ENCODE measurements around the gene ANAPC16.
"Not testable (repeated sequence)": the region's sequence is repeated elsewhere in the genome, so short reads cannot be mapped to it uniquely, and the experiment has no call there.

The ANAPC16 gene

DNA sequence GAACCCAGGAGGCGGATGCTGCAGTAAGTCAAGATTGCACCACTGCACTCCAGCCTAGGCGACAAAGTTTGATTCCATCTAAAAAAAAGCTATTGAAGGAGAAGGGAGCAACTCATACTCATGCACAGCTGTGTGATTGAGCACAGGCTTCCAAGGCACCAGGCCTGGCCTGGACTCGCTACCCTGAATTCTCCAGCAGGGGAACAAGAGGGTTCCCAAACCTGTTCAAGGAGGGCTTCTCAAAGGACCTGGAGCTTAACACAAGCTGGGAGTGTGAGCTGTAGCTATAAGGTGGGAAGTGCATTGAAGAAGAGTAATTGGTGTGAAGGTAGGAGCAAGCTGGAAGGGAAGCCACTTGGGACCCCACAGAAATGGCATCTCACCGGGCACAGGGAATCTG, 42.8 kb downstream of the ANAPC16 start:
- DNase-seq (ENCODE audit: low read depth) = no peak
- no peak overlapping the region for H3K4me3 ChIP-seq (ENCODE audit: low read depth, low read length)

DNA sequence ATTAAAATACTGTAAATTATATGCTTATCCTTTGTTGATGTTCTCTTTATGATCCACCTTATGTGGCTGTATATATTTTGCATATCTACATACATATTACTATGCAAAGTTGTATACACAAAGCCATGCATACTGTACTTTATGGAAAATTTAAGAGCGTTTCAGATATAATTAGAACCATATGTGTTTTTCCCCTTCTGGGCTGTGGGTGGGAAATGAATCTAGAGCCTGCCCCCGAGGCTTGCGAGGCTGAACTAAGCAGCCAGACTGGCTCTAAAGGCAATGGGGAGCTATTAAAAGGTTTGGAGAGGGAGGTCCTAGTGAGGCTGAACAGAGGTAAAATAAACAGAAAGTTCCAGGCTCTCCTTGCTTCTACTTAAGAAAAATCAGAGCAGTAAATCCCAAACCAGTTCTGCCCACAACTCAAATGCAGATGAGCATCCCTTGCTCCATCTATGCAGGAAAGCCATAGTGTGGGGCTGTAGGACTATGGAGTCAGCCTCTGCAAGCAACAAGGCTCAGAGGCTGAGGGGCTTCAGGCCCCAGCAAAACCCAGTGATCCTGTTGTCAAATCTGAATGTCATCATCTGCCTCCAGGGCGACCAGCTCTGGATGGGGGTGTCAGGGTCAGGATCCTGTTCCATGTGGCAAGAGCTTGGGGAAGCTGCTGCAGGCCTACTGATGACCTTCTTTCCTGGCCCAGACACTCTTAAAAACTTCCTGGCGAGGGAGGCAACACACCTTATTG, 43.9 kb downstream of the ANAPC16 start:
- peak; percentile 78 for DNase-seq (ENCODE audit: low read depth)
- H3K4me3 ChIP-seq (ENCODE audit: low read depth, low read length) = no peak overlapping the region

DNA sequence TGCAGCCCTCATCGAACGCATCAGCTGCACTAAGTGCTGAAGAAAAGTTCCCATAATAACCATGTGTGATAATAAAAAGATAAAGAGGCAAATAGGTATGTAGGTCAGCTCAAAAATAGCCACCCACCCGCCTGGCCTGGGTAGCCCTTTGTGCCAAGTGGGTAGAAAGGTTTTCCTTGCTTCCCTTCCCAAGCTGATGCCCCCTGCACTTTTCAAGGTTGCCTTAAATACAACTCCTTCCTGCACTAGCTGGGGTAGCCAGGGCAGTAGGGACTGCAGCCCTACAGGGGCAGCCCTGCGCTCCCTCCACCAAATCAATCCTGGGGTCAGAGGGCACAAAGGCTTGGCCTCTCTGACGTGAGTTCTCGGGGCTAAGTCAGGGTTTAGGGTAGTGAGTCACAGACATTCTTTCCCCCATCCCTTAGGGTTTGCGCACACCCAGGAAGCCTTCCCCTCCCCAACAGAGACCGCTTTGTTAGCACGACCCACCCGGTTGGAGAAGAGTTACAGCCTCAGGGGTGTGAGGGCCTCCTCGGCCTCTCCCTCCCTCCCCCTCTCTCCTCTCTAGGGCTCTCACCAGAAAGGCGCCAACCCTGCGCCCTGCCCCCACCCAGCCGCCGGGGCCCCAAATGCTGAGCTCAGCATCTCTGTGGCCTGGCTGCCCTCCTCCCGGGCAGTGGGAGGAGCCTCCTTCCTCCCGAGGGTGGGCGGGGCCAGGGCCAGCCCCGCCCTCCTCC, 44.6 kb downstream of the ANAPC16 start:
- DNase-seq (ENCODE audit: low read depth) = peak; percentile 69
- peak overlapping the region; percentile 35 for H3K4me3 ChIP-seq (ENCODE audit: low read depth, low read length)

DNA sequence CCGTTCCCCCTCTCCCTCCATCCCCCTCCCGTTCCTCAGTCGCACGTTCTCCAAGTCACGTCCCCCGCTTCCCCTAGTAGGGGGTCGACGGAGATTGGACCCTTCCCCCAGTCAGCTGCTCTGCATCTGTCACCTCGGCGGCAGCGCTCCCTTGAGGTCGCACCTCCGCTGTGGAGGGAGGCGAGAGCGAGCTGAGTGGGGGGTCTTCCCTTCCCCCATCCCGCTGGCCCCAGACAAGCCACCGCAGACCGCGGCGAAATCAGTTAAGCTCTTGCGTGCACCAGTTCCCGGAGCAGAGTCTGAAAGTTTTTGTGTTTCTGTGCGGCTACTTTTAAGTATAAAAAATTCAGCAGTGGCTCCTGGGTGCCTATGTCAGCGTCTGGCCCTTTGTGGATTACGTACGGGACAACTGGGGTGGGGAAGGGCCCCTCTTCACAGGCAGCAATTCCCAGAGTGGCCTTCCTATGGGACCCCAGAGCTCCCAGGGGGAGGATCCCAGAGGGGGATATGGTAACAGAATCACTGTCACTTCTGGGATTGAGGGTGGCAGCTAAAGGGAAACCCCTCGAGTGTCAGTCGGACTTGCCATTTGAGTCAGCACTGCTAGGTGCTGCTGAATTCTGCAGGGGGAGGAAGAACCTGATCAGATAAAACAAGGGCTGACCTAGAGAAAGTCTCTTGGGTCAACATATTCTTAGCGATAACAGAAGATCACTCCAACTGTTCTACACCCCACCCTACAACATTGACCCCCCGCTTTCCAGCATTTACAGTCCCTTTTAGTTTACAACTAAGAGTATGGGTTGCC, 45.4 kb downstream of the ANAPC16 start:
- peak overlapping the region; percentile 35 for H3K4me3 ChIP-seq (ENCODE audit: low read depth, low read length)
- no peak for DNase-seq (ENCODE audit: low read depth)

DNA sequence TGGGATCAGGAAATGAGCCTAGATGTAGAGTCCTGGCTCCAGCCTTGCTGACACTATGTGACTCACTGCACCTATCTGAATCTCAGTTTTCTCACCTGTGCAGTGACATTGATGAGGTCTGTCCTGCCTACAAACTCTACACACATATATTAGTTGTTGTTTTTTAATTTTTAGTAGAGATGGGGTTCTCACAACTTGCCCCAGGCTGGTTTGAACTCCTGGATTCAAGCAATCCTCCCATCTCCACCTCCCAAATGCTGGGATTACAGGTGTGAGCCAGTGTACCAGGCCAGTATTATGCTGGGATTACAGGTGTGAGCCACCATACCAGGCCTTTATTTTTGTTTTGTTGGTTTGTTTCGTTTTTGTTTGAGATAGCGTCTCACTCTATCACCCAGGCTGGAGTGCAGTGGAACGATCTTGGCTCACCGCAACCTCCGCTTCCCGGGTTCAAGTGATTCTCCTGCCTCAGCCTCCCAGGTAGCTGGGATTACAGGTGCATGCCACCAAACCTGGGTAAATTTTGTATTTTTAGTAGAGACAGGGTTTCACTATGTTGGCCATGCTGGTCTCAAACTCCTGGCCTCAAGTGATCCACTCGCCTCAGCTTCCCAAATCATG, 46.1 kb downstream of the ANAPC16 start:
- no peak for DNase-seq (ENCODE audit: low read depth)
- peak overlapping the region; percentile 35 for H3K4me3 ChIP-seq (ENCODE audit: low read depth, low read length)

DNA sequence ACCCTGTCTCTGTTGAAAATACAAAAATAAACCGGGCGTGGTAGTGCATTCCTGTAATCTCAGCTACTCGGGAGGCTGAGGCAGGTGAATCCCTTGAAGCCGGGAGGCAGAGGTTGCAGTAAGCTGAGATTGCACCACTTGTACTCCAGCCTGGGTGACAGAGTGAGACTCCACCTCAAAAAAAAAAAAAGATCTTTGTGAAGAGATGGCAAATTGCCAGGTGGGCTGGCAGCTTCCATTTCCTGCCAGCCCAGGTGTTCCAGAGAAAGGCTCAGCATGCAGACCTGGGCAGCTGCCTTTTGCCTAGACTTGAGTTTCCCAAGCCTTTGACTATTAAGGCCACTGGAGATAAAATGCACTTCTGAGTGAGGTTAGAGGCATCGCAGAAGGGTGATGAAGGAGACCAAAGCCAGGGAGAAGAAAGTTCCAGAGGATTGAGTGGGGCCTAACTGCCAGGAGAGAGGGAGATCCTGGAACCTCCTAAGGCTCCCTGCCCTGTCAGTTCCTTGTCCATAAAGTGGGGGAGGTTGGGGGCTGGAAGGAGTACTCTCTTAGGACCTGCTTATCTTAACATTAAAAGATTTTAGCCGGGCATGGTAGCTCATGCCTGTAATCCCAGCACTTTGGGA, 47.9 kb downstream of the ANAPC16 start:
- no peak overlapping the region for H3K4me3 ChIP-seq (ENCODE audit: low read depth, low read length)
- DNase-seq (ENCODE audit: low read depth) = no peak

DNA sequence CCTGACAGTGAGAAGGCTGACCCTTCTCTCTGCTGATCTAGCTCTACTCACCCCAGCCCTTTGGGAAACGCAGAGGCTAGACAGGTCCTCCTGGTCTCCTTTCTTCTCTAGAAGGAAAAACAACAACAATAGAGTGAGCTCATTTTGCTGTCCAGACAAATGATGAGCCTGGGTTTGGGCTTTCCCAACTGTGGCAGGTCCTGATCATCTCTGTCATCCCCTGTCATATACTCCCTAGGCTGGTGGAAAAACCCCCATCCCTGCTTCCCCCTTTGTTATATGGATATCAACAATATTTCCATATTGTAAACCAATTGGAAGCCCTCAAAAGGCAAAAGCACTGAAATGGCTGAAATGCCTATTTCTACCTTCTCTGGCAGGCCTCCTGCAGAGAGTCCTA, 48.7 kb downstream of the ANAPC16 start:
- DNase-seq (ENCODE audit: low read depth) = no peak
- H3K4me3 ChIP-seq (ENCODE audit: low read depth, low read length) = no peak overlapping the region

DNA sequence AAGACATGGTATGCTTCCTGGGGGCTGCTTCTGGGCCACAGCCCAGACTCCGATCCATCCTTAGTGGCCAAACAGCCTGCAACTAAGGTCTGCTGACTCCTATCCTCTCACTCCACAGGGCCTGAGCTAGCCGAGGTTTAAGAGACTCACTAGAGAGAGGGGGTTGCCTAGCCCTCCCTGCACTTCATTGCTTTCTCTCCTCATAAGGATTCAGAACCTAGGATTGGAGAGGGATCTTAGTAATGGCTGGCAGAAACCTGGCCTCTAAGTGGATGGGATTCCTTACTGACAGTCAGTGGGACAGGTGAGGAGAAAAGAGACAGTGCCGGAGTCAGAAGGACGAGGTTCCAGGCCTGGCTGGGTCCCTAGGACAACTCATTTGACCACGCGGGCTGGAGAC, 49.7 kb downstream of the ANAPC16 start:
- H3K4me3 ChIP-seq (ENCODE audit: low read depth, low read length) = no peak overlapping the region
- DNase-seq (ENCODE audit: low read depth) = no peak

DNA sequence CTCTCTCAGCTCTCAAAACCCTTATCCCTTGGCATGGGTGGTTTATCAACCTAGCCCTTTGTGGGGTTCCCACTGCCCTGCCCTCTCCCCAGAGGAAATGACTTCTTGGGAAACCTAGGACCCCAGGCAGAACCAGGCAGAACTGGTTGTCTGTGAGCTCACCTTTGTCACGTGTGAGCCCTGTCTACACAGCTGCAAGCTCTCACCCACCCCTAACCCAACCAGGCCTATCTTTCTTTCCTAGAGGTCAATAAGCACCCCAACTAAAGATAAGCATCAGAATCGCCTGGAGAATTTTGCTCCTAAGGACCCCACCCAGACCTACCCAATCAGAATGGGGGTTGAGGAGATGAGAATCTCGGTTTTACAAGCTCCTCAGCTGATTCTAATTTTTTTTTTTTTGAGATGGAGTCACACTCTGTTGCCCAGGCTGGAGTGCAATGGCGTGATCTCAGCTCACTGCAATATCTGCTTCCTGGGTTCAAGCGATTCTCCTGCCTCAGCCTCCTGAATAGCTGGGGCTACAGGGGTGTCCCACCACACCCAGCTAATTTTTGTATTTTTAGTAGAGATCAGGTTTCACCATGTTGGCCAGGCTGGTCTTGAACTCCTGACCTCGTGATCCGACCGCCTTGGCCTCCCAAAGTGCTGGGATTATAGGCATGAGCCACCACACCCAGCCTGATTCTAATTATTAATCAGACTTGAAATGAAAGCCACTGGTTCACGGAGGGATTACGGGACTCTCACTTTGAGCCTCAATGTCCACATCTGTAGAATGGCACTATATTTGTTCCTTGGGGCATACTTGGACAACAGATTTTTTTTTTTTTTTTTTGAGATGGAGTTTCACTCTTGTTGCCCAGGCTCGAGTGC, 50.4 kb downstream of the ANAPC16 start:
- DNase-seq (ENCODE audit: low read depth) = no peak
- H3K4me3 ChIP-seq (ENCODE audit: low read depth, low read length) = no peak overlapping the region

DNA sequence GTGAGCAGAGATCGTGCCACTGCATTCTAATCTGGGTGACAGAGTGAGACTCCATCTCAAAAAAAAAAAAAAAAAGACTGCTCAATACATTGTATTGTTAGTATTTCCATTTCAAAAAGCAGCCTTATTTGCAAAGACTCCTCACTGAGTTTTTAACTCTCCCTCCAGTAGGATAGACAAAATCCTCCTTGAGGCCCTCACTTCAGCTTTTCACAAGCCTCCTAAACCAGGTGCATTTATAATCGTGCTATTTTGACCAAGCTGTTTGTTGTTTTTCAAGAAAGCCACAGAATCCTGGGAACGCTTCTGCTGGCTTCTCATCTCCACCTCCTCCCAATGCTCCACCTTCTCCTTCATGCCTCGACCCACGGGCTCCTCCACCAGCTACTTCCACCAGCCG, 51.6 kb downstream of the ANAPC16 start:
- H3K4me3 ChIP-seq (ENCODE audit: low read depth, low read length) = no peak overlapping the region
- DNase-seq (ENCODE audit: low read depth) = no peak

DNA sequence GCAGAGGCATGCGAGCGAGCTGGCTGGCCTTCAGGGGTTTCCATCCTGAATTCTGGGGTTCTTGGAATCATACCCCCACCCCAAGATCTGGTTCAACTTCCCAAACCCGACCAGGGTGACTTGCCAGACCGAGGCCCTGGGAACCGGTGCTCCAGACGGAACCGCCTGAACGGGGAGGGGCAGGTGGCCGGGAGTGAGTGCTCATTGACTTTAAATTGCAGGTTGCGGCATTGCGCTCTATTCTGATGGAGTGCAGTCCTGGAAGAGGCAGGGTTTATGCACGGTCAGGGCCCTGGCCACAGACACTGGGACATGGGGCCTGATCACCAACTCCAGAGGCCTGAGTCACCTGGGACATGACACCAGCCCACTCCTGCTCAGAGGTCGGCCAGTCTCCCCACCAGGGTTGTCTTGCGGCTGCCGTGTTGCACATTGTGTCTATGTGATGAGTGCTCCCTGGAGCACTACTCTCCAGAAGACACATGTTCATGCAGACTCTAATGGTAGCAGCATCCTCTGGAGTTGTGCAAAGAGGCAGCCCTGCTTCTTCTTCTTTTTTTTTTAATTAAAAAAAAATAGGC, 52.1 kb downstream of the ANAPC16 start:
- H3K4me3 ChIP-seq (ENCODE audit: low read depth, low read length) = no peak overlapping the region
- DNase-seq (ENCODE audit: low read depth) = no peak

DNA sequence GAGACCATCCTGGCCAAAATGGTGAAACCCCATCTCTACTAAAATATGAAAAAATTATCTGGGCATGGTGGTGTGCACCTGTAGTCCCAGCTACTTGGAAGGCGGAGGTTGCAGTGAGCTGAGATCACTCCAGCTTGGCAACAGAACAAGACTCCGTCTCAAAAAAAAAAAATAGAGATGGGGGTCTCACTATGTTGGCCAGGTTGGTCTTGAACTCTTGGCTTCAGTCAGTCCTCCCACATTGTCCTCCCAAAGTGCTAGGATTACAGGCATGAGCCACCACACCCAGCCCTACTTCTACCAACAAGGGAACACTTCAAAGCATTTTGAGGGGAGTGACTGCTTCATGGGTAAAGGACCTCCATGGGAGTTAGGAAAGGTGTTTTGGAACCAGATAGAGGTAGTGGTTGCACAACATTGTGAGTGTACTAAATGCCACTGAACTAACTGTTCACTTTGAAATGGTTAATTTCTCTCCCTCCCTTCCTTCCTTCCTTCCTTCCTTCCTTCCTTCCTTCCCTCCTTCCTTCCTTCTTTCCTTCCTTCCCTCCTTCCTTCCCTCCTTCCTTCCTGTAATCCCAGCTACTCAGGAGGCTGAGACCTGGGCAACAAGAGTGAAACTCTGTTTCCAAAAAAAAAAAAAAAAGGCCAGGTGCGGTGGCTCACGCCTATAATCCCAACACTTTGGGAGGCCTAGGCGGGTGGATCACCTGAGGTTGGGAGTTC, 52.8 kb downstream of the ANAPC16 start:
- not testable (repeated sequence) for H3K4me3 ChIP-seq (ENCODE audit: low read depth, low read length); DNase-seq (ENCODE audit: low read depth)

DNA sequence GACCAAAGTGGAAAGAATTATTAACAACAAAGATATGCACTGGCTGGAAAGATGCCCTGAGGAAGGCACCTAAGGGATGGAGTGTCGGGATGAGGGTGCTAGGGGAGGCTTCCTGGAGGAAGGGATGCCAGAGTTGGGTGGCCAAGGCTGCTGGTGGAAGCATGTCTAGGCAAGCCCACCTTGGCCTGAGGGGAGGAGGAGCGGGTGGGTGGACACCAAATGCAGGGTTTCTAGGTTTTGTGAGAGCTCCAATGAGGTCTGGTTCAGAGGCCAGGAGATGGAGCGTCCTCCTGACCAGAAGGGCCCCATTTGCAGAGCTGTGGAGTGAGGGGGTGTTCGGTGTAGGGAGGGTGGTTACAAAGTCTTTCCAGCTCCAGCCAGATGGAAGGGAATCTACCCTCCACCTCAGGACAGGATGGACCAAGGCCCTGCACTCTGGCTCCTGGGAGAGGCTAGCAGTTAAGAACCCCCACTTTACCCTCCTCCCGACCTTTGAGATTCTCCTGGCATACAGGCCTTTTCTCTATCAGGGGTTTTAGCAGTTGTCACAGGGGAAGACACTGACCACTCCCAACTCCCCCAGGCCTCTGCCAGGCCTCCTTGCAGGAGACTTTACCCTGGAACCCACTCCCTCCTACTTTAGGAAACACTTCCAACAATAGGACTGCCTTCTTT, 54.9 kb downstream of the ANAPC16 start:
- no peak overlapping the region for H3K4me3 ChIP-seq (ENCODE audit: low read depth, low read length)
- no peak for DNase-seq (ENCODE audit: low read depth)

DNA sequence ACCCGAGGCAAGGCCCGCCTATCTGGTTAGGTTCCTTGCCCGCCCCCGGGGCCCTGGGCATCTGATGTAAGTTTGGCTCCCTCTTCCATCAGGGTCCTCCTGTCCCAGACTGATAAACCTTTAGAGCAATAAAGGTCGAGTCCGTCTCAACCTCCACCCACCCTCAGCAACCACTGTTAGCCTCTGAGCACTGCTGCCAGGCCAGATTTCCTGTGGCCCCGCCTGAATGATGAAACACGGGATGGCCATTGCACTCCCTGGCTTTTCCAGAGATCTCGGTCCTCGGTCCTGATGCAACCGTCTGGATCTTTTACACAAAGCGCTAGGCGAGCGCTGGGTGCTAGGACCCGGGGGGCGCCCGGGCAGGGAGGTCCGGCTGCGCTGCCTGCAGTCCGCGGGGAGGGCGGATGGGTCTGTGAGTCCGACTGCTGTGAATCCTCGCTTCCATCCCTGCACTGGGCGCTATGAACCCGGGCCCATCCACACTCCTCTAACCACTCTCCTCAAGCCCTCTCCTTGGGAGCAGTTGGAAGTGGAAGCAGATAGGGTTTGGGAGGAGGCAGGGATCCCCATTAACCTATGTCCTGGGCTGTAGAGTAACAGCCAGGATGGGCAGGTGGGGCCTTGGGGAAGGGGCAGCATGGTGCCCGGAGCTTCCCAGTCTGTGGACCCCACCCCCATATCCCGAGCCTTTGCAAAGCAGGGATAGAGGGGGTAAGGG, 57.0 kb downstream of the ANAPC16 start:
- H3K4me3 ChIP-seq (ENCODE audit: low read depth, low read length) = peak overlapping the region; percentile 99
- DNase-seq (ENCODE audit: low read depth) = peak; percentile 93

DNA sequence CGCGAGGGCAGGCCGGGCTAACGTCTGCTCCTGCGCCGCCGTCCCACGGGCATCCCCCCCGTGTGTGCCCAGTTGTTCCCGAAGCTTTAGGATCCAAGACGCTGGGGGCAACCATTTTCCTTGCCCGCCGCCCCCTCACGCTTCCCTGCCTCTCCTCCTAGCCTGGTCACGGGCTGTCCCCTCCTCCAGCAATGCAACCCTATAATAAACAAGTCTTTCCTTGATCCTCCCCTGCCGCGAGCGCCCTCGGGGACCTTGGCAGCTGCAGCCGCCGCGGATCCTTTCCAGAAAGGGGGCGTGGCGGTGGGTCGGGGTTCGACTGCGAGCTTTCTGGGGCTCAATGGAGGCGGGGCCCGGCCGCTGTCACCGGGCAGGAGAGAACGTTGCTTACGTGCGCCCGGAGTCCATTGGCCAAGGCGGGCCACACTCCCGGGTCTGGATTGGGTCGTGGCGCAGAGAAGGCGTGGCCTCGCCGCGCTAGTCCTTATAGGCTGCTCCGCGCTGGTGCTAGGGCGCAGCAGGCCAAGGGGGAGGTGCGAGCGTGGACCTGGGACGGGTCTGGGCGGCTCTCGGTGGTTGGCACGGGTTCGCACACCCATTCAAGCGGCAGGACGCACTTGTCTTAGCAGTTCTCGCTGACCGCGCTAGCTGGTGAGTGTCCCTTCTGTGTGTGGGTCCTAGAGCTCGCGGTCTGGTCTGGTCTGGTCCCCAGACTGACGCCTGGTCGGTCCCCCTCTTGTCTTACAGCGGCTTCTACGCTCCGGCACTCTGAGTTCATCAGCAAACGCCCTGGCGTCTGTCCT, 57.8 kb downstream of the ANAPC16 start, which contains the start of gene DDIT4:
TSS of gene DDIT4 (plus strand) at position 515 of the 803 bp plus-strand sequence. CDS start 293 bp downstream, outside the sequence.
- H3K4me3 ChIP-seq (ENCODE audit: low read depth, low read length) = peak within 1 kb of the TSS; percentile 99
- peak; percentile 99 for DNase-seq (ENCODE audit: low read depth)

All from skeletal muscle cell (primary cell).